Measurements from ENCODE around the gene DNPEP.
A peak's percentile ranks its signal among the peaks of the same experiment; 100 is the strongest.

Gene DNPEP

GRCh38 chr2:219434718-219435525 is 47.2 kb upstream of the DNPEP start, which contains the start of gene SPEG:
Gene SPEG, plus strand, starts transcription at chr2:219434843. Its CDS starts 135 bp downstream, at chr2:219434978.
- Histone ChIP-seq H3K4me1 (peaks cover 12% of the 10 kb centered on the region), H3K9ac (no peak within 1 kb of the TSS), H3K27me3 (ENCODE audit: control insufficient read depth, insufficient read depth, low read length) (no peaks in the 10 kb centered on the region), H3K36me3 (ENCODE audit: control insufficient read depth, insufficient read depth, low read length) (no peaks in the 10 kb centered on the region), H3K79me2 (no peaks in the 10 kb centered on the region), H3K27ac (no peak within 1 kb of the TSS), H2AFZ (peak within 1 kb of the TSS; percentile 96), H3K4me3 (ENCODE audit: low read depth, low read length) (no peak within 1 kb of the TSS), H3K4me2 (ENCODE audit: low read length) (peak within 1 kb of the TSS; percentile 57), H3K9me3 (ENCODE audit: control insufficient read depth, low read length) (no peaks in the 10 kb centered on the region)
- TF ChIP-seq CTCF (IDR thresholded peaks at IDR 0.05), result no peak

- no peak for TF ChIP-seq CTCF (IDR thresholded peaks at IDR 0.05)
- H3K9me3 ChIP-seq (ENCODE audit: control insufficient read depth, low read length), result no peaks in the 10 kb centered on the region
- no peak overlapping the region for H3K4me3 ChIP-seq (ENCODE audit: low read depth, low read length)
- no peak overlapping the region for H3K9ac ChIP-seq
- no peaks in the 10 kb centered on the region for H3K27me3 ChIP-seq (ENCODE audit: control insufficient read depth, insufficient read depth, low read length)
- no peaks in the 10 kb centered on the region for H3K36me3 ChIP-seq (ENCODE audit: control insufficient read depth, insufficient read depth, low read length)
- no peak overlapping the region for H3K27ac ChIP-seq
- no peak overlapping the region for H3K4me2 ChIP-seq (ENCODE audit: low read length)
- H3K79me2 ChIP-seq, result no peaks in the 10 kb centered on the region
- H2AFZ ChIP-seq, result peak overlapping the region; percentile 96
- H3K4me1 ChIP-seq, result peaks cover 12% of the 10 kb centered on the region
These were observed 46.7 kb upstream of the DNPEP start for GRCh38 chr2:219434468-219434717.

GRCh38 chr2:219433666-219434467 is 46.2 kb upstream of the DNPEP start:
- no peak for TF ChIP-seq CTCF (IDR thresholded peaks at IDR 0.05)
- Histone ChIP-seq H3K36me3 (ENCODE audit: control insufficient read depth, insufficient read depth, low read length) (no peaks in the 10 kb centered on the region), H3K4me2 (ENCODE audit: low read length) (no peak overlapping the region), H2AFZ (peak overlapping the region; percentile 96), H3K4me1 (peaks cover 12% of the 10 kb centered on the region), H3K27me3 (ENCODE audit: control insufficient read depth, insufficient read depth, low read length) (no peaks in the 10 kb centered on the region), H3K9me3 (ENCODE audit: control insufficient read depth, low read length) (no peaks in the 10 kb centered on the region), H3K79me2 (no peaks in the 10 kb centered on the region), H3K4me3 (ENCODE audit: low read depth, low read length) (no peak overlapping the region), H3K9ac (no peak overlapping the region), H3K27ac (no peak overlapping the region)

GRCh38 chr2:219430633-219431615 is 43.2 kb upstream of the DNPEP start:
- Histone ChIP-seq H2AFZ (peak overlapping the region; percentile 66), H3K36me3 (ENCODE audit: control insufficient read depth, insufficient read depth, low read length) (no peaks in the 10 kb centered on the region), H3K4me2 (ENCODE audit: low read length) (no peak overlapping the region), H3K4me1 (peaks cover 12% of the 10 kb centered on the region), H3K27me3 (ENCODE audit: control insufficient read depth, insufficient read depth, low read length) (no peaks in the 10 kb centered on the region), H3K9ac (no peak overlapping the region), H3K79me2 (no peaks in the 10 kb centered on the region), H3K27ac (no peak overlapping the region), H3K9me3 (ENCODE audit: control insufficient read depth, low read length) (no peaks in the 10 kb centered on the region), H3K4me3 (ENCODE audit: low read depth, low read length) (no peak overlapping the region)
- peak; percentile 42 for TF ChIP-seq CTCF (IDR thresholded peaks at IDR 0.05)

Measured in parathyroid adenoma (tissue), 2 donors.